Stimulated activated CD8-positive, alpha-beta memory T cell treated with anti-CD3 and anti-CD28 coated beads, Interleukin-2, amount 100 ng/mL, for 48 hours (primary cell): ENCODE results near the gene KRAS.
"Not testable (repeated sequence)": the region's sequence is repeated elsewhere in the genome, so short reads cannot be mapped to it uniquely, and the experiment has no call there.

ENCODE experiments used
- DNase-seq, 2 donors: peaks; one replicate each; pipeline ENCODE4 v3.0.0-alpha.2; 2020; ENCODE audit warnings: low read depth in 2 of 2

The KRAS gene

GRCh38 chr12:25250744-25251730, at the start of gene KRAS:
KRAS (minus strand) TSS chr12:25250929.
- peak; percentile 82 to 83 for DNase-seq

DNA sequence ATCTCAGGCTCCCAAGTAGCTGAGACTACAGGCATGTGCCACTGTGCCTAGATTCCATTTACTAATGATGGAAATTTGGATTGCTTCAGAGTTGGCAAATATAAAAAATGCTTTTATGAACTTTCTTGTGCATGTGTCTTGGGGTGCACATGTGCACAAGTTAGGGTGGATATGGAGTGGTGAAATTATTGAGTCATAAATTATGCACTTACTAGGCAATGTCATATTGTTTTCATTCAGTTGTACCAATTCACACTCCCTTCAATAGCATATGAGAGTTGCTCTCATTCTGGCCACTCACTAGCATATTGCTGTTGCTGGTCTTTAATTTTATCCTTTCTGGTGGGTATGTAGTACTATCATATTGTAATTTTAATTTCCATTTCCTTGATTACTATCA, 45.7 kb upstream of the KRAS start:
- DNase-seq: no peak

DNA sequence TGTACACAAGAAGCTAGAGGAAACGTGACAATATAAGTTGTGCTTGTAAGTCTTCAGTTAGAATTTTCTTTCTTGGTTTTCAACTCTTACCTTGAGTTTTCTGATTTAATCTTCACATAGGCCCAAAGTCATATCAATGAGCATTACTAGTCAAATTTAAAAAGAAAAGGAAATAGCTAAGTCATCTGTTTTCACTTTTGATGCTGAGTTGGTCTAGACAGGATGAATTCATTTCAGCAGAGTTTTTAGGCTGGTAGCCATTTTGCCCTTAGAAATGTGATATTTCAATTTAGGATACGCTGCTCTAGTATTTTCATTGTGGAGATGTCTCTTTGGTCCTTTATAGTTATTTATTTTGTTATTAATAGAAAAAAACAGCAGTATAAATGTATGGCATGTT, 44.6 kb upstream of the KRAS start:
- no peak for DNase-seq

GRCh38 chr12:25293653-25294052, 42.9 kb upstream of the KRAS start:
- no peak for DNase-seq

DNA sequence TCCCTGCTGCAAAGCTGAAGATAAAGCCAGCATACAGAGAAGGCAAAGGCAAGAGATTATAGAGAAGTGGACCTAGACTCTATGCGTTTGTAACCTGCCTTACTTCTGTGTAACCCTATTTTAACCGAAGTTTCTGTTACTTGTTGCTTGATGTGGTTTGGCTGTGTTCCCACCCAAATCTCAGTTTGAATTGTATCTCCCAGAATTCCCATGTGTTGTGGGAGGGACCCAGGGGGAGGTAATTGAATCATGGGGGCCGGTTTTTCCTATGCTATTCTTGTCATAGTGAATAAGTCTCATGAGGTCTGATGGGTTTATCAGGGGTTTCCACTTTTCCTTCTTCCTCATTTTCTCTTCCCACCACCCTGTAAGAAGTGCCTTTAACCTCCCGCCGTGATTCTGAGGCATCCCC, 42.1 kb upstream of the KRAS start:
- DNase-seq: not testable (repeated sequence)

- DNase-seq: no peak
Observed at GRCh38 chr12:25287610-25288009, 36.9 kb upstream of the KRAS start.

GRCh38 chr12:25286837-25287236, 36.1 kb upstream of the KRAS start:
- no peak for DNase-seq

- no peak for DNase-seq
Observed at GRCh38 chr12:25284024-25284423, 33.3 kb upstream of the KRAS start.

DNA sequence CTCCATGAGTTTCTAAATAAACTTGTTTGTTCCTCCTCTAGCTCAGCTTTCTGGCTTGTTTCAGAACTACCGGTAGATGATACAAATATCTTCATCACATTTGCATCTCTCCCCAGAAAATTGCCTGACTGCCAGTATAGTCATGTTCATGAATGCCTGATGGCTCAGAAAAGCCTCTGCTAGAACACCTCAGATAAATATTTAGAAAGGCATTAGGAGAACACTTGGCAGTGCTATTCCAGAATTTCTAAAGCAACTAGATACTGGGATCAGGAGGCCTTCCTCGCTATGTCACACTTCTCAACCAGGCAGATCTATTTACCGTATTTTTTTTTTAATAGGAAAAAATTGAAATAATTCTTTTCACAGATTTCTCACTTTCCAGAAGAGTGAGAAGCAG, 32.3 kb upstream of the KRAS start:
- DNase-seq: no peak

DNA sequence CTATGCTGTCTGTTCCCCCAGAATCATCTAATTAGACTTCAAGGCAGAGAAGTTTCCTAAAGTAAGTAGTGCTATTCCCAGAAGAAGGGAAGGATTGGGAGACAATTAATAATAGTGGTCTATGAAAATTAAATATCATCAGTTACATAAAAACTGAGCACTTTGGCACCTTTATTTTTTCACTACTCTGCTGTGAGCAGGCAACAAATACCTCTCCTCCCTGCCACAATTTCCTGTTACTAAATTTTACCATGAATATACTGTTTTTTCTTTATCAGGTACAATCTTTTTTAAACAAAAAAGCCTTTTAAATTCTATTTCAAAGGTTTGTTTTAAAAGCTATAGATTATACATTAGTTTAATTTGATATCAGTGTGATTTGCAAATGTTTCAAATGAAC, 29.4 kb upstream of the KRAS start:
- DNase-seq: no peak

DNA sequence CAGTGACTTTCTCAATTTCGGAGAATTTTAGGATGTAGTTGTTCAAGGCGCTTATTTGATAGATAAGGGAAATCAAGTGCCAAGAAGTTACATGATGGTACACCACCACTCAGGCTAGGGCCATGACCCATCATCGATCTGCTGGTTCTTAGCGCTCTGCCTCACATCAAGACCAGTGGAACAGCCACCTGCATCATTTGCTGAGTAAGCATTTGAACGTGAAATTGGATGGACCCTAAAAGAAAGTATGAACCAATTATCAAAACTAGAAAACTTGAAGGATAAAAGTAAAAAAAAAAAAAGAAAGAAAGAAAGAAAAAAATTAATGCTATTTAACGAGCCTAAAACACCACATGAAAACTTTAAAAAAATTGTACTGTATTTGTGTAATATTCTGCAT, 27.5 kb upstream of the KRAS start:
- no peak for DNase-seq

GRCh38 chr12:25276199-25276937, 25.6 kb upstream of the KRAS start:
- peak; percentile 35 to 68 for DNase-seq

- DNase-seq: no peak
Observed at GRCh38 chr12:25271486-25272098, 20.9 kb upstream of the KRAS start.

DNA sequence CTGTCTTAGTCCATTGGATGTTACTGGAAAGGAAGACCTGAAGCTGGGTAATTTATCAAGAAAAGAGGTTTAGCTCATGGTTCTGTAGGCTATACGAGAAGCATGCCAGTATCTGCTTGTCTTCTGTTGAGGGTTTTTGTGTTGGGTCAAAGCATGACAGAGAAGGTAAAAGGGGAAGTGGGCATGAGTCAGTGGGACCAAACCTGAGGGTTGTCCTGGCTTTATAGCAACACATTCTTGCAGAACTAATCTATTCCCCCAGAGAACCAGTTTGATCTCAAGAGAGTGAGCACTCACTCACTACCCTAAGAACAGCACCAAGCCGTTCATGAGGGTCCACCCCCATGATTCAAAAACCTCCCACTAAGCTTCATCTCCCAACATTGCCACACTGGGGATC, 19.0 kb upstream of the KRAS start:
- no peak for DNase-seq

DNA sequence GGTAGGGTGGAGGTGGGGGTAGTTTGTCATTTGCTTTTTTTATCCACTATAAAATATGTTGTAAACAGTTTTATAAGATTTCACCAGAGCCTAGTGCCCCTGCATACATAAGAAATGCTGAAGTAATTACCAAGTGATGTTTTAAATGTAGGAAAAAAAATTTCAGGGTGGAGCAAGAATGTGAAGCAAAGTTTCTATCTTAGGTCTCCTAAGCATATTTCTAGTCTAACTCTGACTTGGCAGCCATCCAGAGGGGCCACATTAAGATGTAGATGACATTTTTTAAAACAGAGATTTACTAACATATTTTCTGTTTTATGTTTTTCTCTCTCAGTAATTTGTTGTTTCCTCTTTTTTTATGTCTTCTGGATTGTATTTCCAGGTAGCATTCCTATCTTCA, 15.8 kb upstream of the KRAS start:
- no peak for DNase-seq

GRCh38 chr12:25264862-25265261, 14.1 kb upstream of the KRAS start:
- DNase-seq: no peak

GRCh38 chr12:25264114-25264513, 13.4 kb upstream of the KRAS start:
- DNase-seq: no peak

GRCh38 chr12:25263594-25263993, 12.9 kb upstream of the KRAS start:
- DNase-seq: no peak

GRCh38 chr12:25262389-25263074, 11.8 kb upstream of the KRAS start:
- no peak for DNase-seq

GRCh38 chr12:25257590-25258324, 7.0 kb upstream of the KRAS start:
- no peak for DNase-seq

DNA sequence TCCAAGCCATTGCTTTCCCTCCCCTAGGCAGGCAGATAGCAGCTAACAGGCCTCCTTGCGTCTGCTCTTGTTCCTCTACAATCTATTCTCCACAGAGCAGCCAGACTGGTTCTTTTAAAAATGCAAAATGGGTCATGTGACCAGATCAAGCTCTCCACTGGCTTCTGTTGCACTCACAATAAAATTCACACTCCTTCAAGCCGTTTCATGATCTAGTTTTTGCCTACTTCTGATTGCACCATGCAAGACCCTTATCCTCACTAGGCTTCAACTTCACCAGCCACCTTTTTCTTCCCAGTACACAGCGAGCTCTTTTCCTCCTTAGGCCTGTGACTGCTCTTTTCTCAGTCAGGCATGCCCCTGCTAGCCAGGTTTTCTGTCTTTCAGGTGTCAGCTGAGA, 6.1 kb upstream of the KRAS start:
- no peak for DNase-seq
